Naive thymus-derived CD4-positive, alpha-beta T cell (primary cell): Measurements from ENCODE around the gene FNDC5. TPM values are rescaled to one million over a fixed set of nuclear protein-coding genes. Genes with fewer than 3 reads are reported as not detected.

Experiments
- ATAC-seq: fragments of 150-1000 bp; cut with Tn5 transposase; 2 replicates; pipeline ENCODE4 v1.10.0; 2021; ENCODE audit warnings: mild to moderate bottlenecking, moderate library complexity
- CTCF ChIA-PET: fragments of 350-600 bp; sonication (Branson Sonifier 250); formaldehyde crosslinking; loops from one replicate; lab custom pipeline; 2021; ENCODE audit warnings: antibody characterized with exemption; lab: Charles Lee
- POLR2A ChIA-PET: fragments of 350-600 bp; sonication (Branson Sonifier 250); formaldehyde crosslinking; loops from one replicate; lab custom pipeline; 2021; ENCODE audit warnings: antibody characterized with exemption, inconsistent platforms; lab: Charles Lee
- DNase-seq, 9 donors: peaks; one replicate each; pipeline versions ENCODE4 v3.0.0 to v3.0.0-alpha.2; 2020 to 2022; ENCODE audit warnings: mixed read lengths in 1 of 9
- H3K27ac ChIP-seq: one replicate; pipeline ENCODE4 v1.7.0; 2013; ENCODE audit warnings: mild to moderate bottlenecking, low read depth, low read length, moderate library complexity
- H3K27me3 ChIP-seq, 2 donors: one replicate each; pipeline ENCODE4 v1.7.0; 2013; ENCODE audit warnings: low read length in 2 of 2, mild to moderate bottlenecking in 2 of 2, moderate library complexity in 2 of 2; ENCODE audit not compliant: control insufficient read depth in 2 of 2, insufficient read depth in 2 of 2
- H3K36me3 ChIP-seq, 3 experiments: 1 replicate in 2 of 3; 2 replicates in 1 of 3; pipeline ENCODE4 v1.7.0; 2013; ENCODE audit warnings: low read length in 3 of 3, mild to moderate bottlenecking in 3 of 3, moderate library complexity in 1 of 3; ENCODE audit not compliant: insufficient read depth in 3 of 3, control insufficient read depth in 2 of 3
- H3K4me1 ChIP-seq, 2 donors: one replicate each; pipeline ENCODE4 v1.7.0; 2013; ENCODE audit warnings: low read length in 2 of 2, mild to moderate bottlenecking in 2 of 2, moderate library complexity in 1 of 2; ENCODE audit not compliant: control insufficient read depth in 2 of 2, insufficient read depth in 2 of 2
- H3K4me3 ChIP-seq: 2 replicates; pipeline ENCODE4 v1.7.0; 2013; ENCODE audit warnings: mild to moderate bottlenecking, low read length
- H3K9me3 ChIP-seq, 3 experiments: 1 replicate in 2 of 3; 2 replicates in 1 of 3; pipeline ENCODE4 v1.7.0; 2013; ENCODE audit warnings: low read length in 3 of 3; ENCODE audit not compliant: control insufficient read depth in 2 of 3
- H3K27ac Mint-ChIP-seq, 9 donors: one replicate each; pipeline ENCODE4 v1.8.0; 2020 to 2022; ENCODE audit warnings: mixed read lengths in 9 of 9, mild to moderate bottlenecking in 8 of 9, moderate library complexity in 5 of 9, inconsistent platforms in 2 of 9
- H3K27me3 Mint-ChIP-seq, 5 donors: one replicate each; pipeline ENCODE4 v1.8.0; 2021 to 2022; ENCODE audit warnings: mixed read lengths in 5 of 5, mild to moderate bottlenecking in 1 of 5
- H3K36me3 Mint-ChIP-seq, 5 donors: one replicate each; pipeline ENCODE4 v1.8.0; 2020 to 2022; ENCODE audit warnings: mixed read lengths in 5 of 5, mild to moderate bottlenecking in 3 of 5, inconsistent platforms in 1 of 5
- H3K4me1 Mint-ChIP-seq, 7 donors: one replicate each; pipeline ENCODE4 v1.8.0; 2020 to 2022; ENCODE audit warnings: mixed read lengths in 7 of 7, mild to moderate bottlenecking in 3 of 7, inconsistent platforms in 1 of 7
- H3K4me3 Mint-ChIP-seq, 10 donors: one replicate each; pipeline ENCODE4 v1.8.0; 2020 to 2022; ENCODE audit warnings: mild to moderate bottlenecking in 10 of 10, mixed read lengths in 10 of 10, moderate library complexity in 6 of 10, inconsistent platforms in 2 of 10
- H3K9me3 Mint-ChIP-seq, 11 donors: one replicate each; pipeline ENCODE4 v1.8.0; 2020 to 2022; ENCODE audit warnings: mixed read lengths in 11 of 11, mild to moderate bottlenecking in 4 of 11, inconsistent platforms in 1 of 11, moderate library complexity in 1 of 11
- intact Hi-C, 2 donors: fragments of 100-400 bp; cut with micrococcal nuclease; formaldehyde crosslinking; loops; one replicate each; pipeline ENCODE4 v1.15.1; 2023
- polyA plus RNA-seq, 2 donors: library from polyadenylated mRNA; unstranded; fragments of 300-500 nt; fragmentation: Illumina TruSeq; gene quantifications; one replicate each; pipeline ENCODE4 v1.2.3, GENCODE V29; 2021
- total RNA-seq, 6 experiments: library from RNA in 5 of 6; stranded (reverse) in 5 of 6; gene quantifications; 1 replicate in 5 of 6; 2 replicates in 1 of 6; pipeline ENCODE4 v1.2.3 and lab custom pipeline; 2021 to 2026

The FNDC5 gene
- total and polyA plus RNA-seq, 7 experiments from 2014 or later: 0.25 TPM; not detected in 6

DNA sequence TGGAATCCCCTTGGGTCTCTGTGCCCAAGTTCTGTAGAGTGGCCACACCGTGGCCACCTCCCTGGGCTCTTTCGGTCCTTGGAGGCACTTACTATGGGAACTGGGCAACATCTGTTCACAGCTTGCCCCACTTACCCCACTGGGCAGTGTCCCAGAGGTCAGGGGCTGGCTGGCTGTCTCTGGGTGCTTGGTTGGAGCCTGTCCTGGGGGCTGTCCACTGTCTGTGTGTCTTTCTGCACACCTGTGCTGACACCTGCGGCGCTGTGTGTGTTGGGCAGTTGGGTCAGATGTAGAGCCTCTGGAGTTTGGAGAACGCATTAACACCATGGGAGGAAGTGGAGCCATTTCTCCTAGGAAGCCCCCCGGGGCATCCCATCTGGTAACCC is 31.8 kb upstream of the FNDC5 start:
- Mint-ChIP-seq H3K4me1 (peaks cover 0 to 11% (median 8%) of the 10 kb centered on the region in 7 donors), H3K36me3 (no peaks in the 10 kb centered on the region), H3K27ac (no peak overlapping the region), H3K27me3 (peaks cover 38 to 65% (median 40%) of the 10 kb centered on the region in 5 donors), H3K4me3 (peak overlapping the region in 8 of 10 donors; percentile 8 to 83 (median 70)), H3K9me3 (no peaks in the 10 kb centered on the region)
- H3K27me3 ChIP-seq: peaks cover 0 to 11% of the 10 kb centered on the region in 2 donors
- ChIA-PET POLR2A (no interaction called here), CTCF (interaction anchor here (0.7 kb wide), 1 partner anchor 692 kb away, joined by 3 read pairs; no protein-coding TSS in a partner anchor)
- no peaks in the 10 kb centered on the region for H3K9me3 ChIP-seq
- DNase-seq (no peak), ATAC-seq (no peak)
- H3K4me3 ChIP-seq: no peak overlapping the region
- no peak overlapping the region for H3K27ac ChIP-seq
- H3K36me3 ChIP-seq: no peaks in the 10 kb centered on the region
- intact Hi-C loops: no loop called here
- H3K4me1 ChIP-seq: peaks cover 0 to 5% of the 10 kb centered on the region in 2 donors

DNA sequence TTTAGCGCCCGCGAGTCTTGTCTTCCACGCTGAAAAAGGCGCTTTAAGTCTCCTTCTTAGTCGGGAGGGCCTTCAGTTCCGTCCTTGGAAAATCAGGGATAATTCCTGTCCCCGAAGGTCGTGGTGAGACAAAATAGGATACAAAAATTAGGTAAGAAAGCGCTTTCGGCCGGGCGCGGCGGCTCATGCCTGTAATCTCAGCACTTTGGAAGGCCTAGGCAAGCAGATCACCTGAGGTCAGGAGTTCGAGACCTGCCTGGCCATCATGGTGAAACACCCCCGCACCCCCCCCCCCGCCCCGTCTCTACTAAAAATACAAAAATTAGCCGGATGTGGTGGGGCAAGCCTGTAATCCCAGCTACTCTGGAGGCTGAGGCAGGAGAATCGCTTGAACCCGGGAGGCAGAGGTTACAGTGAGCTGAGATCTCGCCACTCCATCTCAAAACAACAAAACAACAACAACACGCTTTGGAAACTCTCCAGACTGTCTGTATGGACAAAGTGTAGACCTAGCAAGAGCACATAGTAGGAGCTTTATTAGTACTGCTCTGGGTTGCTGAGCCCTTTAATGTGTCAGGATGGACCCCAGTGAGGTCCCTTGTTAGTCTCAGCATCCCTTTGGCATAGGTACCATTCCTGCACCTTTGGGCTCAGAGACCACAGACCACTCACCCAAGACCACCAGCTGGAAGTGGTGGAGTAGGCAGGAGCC is 31.3 kb upstream of the FNDC5 start:
- Histone ChIP-seq H3K9me3 (no peaks in the 10 kb centered on the region), H3K27ac (no peak overlapping the region), H3K36me3 (no peaks in the 10 kb centered on the region), H3K4me3 (no peak overlapping the region), H3K4me1 (peaks cover 0 to 5% of the 10 kb centered on the region in 2 donors), H3K27me3 (peaks cover 0 to 11% of the 10 kb centered on the region in 2 donors)
- ATAC-seq (no peak), DNase-seq (no peak)
- ChIA-PET POLR2A (no interaction called here), CTCF (no interaction called here)
- Mint-ChIP-seq H3K27me3 (peaks cover 40 to 65% (median 45%) of the 10 kb centered on the region in 5 donors), H3K4me3 (peak overlapping the region; percentile 45 to 83 (median 76)), H3K27ac (no peak overlapping the region), H3K36me3 (no peaks in the 10 kb centered on the region), H3K4me1 (peaks cover 0 to 11% (median 8%) of the 10 kb centered on the region in 7 donors), H3K9me3 (no peaks in the 10 kb centered on the region)
- intact Hi-C loops: no loop called here

- ChIA-PET CTCF (no interaction called here), POLR2A (no interaction called here)
- peaks cover 46 to 71% (median 48%) of the 10 kb centered on the region in 5 donors for H3K27me3 Mint-ChIP-seq
- Histone ChIP-seq H3K36me3 (no peaks in the 10 kb centered on the region), H3K9me3 (no peaks in the 10 kb centered on the region), H3K4me3 (peak within 1 kb of the TSS; percentile 30), H3K27me3 (peaks cover 0 to 11% of the 10 kb centered on the region in 2 donors), H3K4me1 (peaks cover 0 to 5% of the 10 kb centered on the region in 2 donors), H3K27ac (no peak within 1 kb of the TSS)
- DNase-seq: peak in 1 of 9 donors; percentile 45
- H3K36me3 Mint-ChIP-seq: no peaks in the 10 kb centered on the region
- H3K4me3 Mint-ChIP-seq: peak within 1 kb of the TSS; percentile 45 to 83 (median 76)
- intact Hi-C loops: no loop called here
- peaks cover 0 to 11% (median 8%) of the 10 kb centered on the region in 7 donors for H3K4me1 Mint-ChIP-seq
- no peak within 1 kb of the TSS for H3K27ac Mint-ChIP-seq
- H3K9me3 Mint-ChIP-seq: peaks cover 0 to 1% (median 0%) of the 10 kb centered on the region in 11 donors
- peak; percentile 52 for ATAC-seq
These were observed 30.5 kb upstream of the FNDC5 start, which contains the start of gene TMEM54 for GRCh38 chr1:32900956-32901822. TSS of gene TMEM54 (minus strand) at chr1:32901389. CDS start at chr1:32901238, 151 bp downstream.

DNA sequence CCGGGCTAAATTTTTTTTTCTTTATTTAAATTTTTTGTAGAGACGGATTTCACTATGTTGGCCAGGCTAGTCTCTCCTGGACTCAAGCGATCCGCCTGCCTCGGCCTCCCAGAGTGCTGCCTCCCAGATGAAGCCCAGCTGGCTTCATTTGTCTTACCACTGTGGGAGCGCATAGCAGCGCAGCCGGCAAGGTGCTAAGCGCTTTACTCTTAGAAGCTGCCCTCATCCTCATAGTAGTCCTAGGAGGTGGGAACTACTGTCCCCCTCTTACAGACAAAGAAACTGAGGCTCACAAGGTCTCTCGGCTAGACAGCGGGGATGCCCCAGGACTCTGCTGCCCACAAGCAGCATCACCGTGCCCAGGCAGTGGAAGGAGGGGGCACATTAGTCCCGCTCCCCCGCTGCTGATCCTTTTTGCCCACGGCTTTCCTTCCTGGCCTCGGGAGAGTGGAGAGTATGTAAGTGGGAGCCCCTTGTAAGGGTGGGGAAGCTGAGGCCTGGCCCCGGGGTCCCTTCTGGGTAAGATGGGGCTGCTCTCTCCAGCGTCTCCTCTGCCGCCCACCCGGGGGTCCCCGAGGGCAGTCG is 29.8 kb upstream of the FNDC5 start:
- Histone ChIP-seq H3K36me3 (no peaks in the 10 kb centered on the region), H3K9me3 (no peaks in the 10 kb centered on the region), H3K27me3 (peaks cover 0 to 11% of the 10 kb centered on the region in 2 donors), H3K4me3 (peak overlapping the region; percentile 30), H3K4me1 (peaks cover 0 to 5% of the 10 kb centered on the region in 2 donors), H3K27ac (no peak overlapping the region)
- ATAC-seq (no peak), DNase-seq (no peak)
- Mint-ChIP-seq H3K4me3 (peak overlapping the region; percentile 36 to 77 (median 66)), H3K36me3 (no peaks in the 10 kb centered on the region), H3K27ac (no peak overlapping the region), H3K9me3 (peaks cover 0 to 1% (median 0%) of the 10 kb centered on the region in 11 donors), H3K27me3 (peaks cover 50 to 72% (median 52%) of the 10 kb centered on the region in 5 donors), H3K4me1 (peaks cover 0 to 11% (median 8%) of the 10 kb centered on the region in 7 donors)
- CTCF ChIA-PET: no interaction called here
- POLR2A ChIA-PET: no interaction called here
- intact Hi-C loops: no loop called here

GRCh38 chr1:32899586-32900296 is 29.0 kb upstream of the FNDC5 start:
- DNase-seq (no peak), ATAC-seq (no peak)
- no peak overlapping the region for H3K4me3 ChIP-seq
- intact Hi-C loops: no loop called here
- H3K27ac ChIP-seq: no peak overlapping the region
- H3K27ac Mint-ChIP-seq: no peak overlapping the region
- H3K4me1 Mint-ChIP-seq: peaks cover 0 to 11% (median 8%) of the 10 kb centered on the region in 7 donors
- H3K4me3 Mint-ChIP-seq: peak overlapping the region in 2 of 10 donors; percentile 64 to 77
- no peaks in the 10 kb centered on the region for H3K9me3 ChIP-seq
- no peaks in the 10 kb centered on the region for H3K36me3 ChIP-seq
- H3K4me1 ChIP-seq: peaks cover 0 to 5% of the 10 kb centered on the region in 2 donors
- peaks cover 0 to 11% of the 10 kb centered on the region in 2 donors for H3K27me3 ChIP-seq
- peaks cover 0 to 1% (median 0%) of the 10 kb centered on the region in 11 donors for H3K9me3 Mint-ChIP-seq
- H3K36me3 Mint-ChIP-seq: no peaks in the 10 kb centered on the region
- H3K27me3 Mint-ChIP-seq: peaks cover 50 to 68% (median 54%) of the 10 kb centered on the region in 5 donors
- ChIA-PET POLR2A (no interaction called here), CTCF (no interaction called here)

- H3K36me3 Mint-ChIP-seq: no peaks in the 10 kb centered on the region
- CTCF ChIA-PET: no interaction called here
- peaks cover 0 to 12% of the 10 kb centered on the region in 2 donors for H3K27me3 ChIP-seq
These were observed 28.2 kb upstream of the FNDC5 start for GRCh38 chr1:32898958-32899357.

More at GRCh38 chr1:32898958-32899357, 28.2 kb upstream of the FNDC5 start:
- Mint-ChIP-seq H3K4me3 (peak overlapping the region in 1 of 10 donors; percentile 41), H3K4me1 (peaks cover 0 to 11% (median 8%) of the 10 kb centered on the region in 7 donors), H3K27ac (peak overlapping the region in 1 of 9 donors; percentile 41), H3K9me3 (peaks cover 0 to 1% (median 0%) of the 10 kb centered on the region in 11 donors), H3K27me3 (peaks cover 50 to 63% (median 54%) of the 10 kb centered on the region in 5 donors)
- Histone ChIP-seq H3K9me3 (no peaks in the 10 kb centered on the region), H3K4me1 (peaks cover 0 to 5% of the 10 kb centered on the region in 2 donors), H3K36me3 (no peaks in the 10 kb centered on the region), H3K4me3 (no peak overlapping the region), H3K27ac (no peak overlapping the region)
- POLR2A ChIA-PET: no interaction called here
- DNase-seq (no peak), ATAC-seq (no peak)
- intact Hi-C loops: no loop called here
